Activated naive CD4-positive, alpha-beta T cell treated with anti-CD3 and anti-CD28 coated beads, Interleukin-2, amount 10 ng/mL, durations not matched to agents 7 days and 5 days (primary cell): Measurements from ENCODE around the gene HIPK3.
"Not testable (repeated sequence)": the region's sequence is repeated elsewhere in the genome, so short reads cannot be mapped to it uniquely, and the experiment has no call there.

ENCODE experiments used
- CTCF ChIA-PET: fragments of 350-600 bp; sonication (Branson Sonifier 250); formaldehyde crosslinking; loops from one replicate; lab custom pipeline; 2021; ENCODE audit warnings: antibody characterized with exemption; lab: Charles Lee
- DNase-seq: peaks from one replicate; pipeline ENCODE4 v3.0.0-alpha.2; 2020
- H3K27ac Mint-ChIP-seq: one replicate; pipeline ENCODE4 v1.8.0; 2021; ENCODE audit warnings: mild to moderate bottlenecking, moderate library complexity, mixed read lengths
- H3K27me3 Mint-ChIP-seq: one replicate; pipeline ENCODE4 v1.8.0; 2021; ENCODE audit warnings: mild to moderate bottlenecking, mixed read lengths
- H3K36me3 Mint-ChIP-seq: one replicate; pipeline ENCODE4 v1.8.0; 2021; ENCODE audit warnings: mixed read lengths
- H3K4me1 Mint-ChIP-seq: one replicate; pipeline ENCODE4 v1.8.0; 2021; ENCODE audit warnings: mixed read lengths
- H3K4me3 Mint-ChIP-seq: one replicate; pipeline ENCODE4 v1.8.0; 2021; ENCODE audit warnings: mild to moderate bottlenecking, moderate library complexity, mixed read lengths
- H3K9me3 Mint-ChIP-seq: one replicate; pipeline ENCODE4 v1.8.0; 2021; ENCODE audit warnings: mixed read lengths

Gene HIPK3

DNA sequence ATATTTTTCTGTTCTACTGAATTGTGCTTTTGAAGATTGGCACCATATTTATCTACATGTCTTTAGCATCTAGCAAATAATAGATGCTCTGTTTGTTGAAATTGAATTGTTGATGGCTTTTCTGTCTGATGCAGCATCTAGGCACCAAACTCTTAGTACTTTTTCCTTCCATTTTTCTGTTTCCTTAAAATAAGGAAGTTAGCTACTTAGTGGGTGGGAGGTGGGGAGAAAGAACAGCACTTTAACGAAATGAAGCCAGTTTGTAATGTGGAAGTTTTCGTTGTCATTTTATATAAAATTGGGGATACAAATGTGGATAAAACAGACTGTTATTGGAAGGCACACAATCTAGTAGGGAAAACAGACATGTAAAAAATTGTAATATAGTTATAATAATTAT is 76.6 kb downstream of the HIPK3 start:
- Mint-ChIP-seq H3K4me1 (no peaks in the 10 kb centered on the region), H3K9me3 (no peaks in the 10 kb centered on the region), H3K36me3 (peaks cover 4% of the 10 kb centered on the region), H3K4me3 (no peak overlapping the region), H3K27me3 (no peaks in the 10 kb centered on the region), H3K27ac (no peak overlapping the region)
- CTCF ChIA-PET: no interaction called here
- no peak for DNase-seq

DNA sequence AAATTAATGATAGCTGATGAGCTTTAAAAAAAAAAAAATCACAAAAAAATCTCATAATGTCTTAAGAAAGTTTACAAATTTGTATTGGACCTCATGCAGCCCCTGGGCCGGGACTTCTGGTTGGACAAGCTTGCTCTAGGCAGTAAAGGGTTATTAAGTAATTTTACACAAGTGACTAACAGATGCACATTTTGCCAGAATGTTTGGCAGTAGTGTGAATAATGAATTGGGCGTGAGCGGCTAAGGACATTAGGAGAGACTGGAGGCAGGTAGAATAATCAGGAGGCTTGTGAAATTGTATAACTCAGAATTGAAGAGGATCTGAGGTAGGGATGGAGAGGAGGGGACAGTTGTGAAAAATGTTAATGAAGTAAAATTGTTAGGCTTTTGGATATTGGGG is 77.4 kb downstream of the HIPK3 start:
- no peak for DNase-seq
- H3K27me3 Mint-ChIP-seq: no peaks in the 10 kb centered on the region
- no peak overlapping the region for H3K27ac Mint-ChIP-seq
- H3K4me1 Mint-ChIP-seq: peaks cover 2% of the 10 kb centered on the region
- CTCF ChIA-PET: no interaction called here
- H3K9me3 Mint-ChIP-seq: no peaks in the 10 kb centered on the region
- peaks cover 8% of the 10 kb centered on the region for H3K36me3 Mint-ChIP-seq
- no peak overlapping the region for H3K4me3 Mint-ChIP-seq

DNA sequence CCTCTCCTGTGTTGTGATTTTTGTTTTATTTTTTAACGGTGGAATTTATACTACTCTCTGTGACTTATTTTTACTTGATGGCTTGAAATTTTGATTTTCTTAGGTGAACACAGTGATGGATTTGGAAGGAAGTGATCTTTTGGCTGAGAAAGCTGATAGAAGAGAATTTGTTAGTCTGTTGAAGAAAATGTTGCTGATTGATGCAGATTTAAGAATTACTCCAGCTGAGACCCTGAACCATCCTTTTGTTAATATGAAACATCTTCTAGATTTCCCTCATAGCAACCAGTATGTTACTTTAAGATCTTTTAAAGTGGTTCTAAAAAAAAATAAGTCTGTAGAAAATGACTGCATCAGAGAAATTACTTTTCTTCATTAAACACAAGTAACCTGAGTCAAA is 82.1 kb downstream of the HIPK3 start:
- Mint-ChIP-seq H3K27ac (no peak overlapping the region), H3K27me3 (no peaks in the 10 kb centered on the region), H3K9me3 (no peaks in the 10 kb centered on the region), H3K4me3 (no peak overlapping the region), H3K36me3 (peaks cover 22% of the 10 kb centered on the region), H3K4me1 (peaks cover 2% of the 10 kb centered on the region)
- no peak for DNase-seq
- CTCF ChIA-PET: no interaction called here

DNA sequence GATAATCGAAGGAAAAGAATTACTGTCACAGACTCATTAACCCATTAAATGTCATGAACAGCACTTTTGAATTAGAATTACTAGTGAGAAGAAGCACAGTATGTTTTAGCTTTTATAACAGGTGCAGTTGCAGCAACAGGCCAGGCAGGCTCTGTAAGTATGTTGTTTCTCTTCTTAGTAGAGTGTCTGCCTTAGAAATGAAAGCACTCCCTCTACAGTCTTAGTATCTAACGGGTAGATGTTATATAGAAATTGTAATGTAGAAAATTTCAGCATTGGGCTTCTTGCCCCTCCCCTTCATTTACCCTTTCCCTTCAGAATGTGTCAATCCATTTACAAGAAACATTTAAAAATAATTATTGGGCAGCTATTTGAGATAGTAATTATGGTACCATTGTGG is 87.4 kb downstream of the HIPK3 start:
- CTCF ChIA-PET: interaction anchor here (0.7 to 2.1 kb wide), 3 partner anchors 14 to 398 kb away, joined by 3 to 5 read pairs (median 3); no protein-coding TSS in a partner anchor
- H3K27me3 Mint-ChIP-seq: no peaks in the 10 kb centered on the region
- H3K36me3 Mint-ChIP-seq: peaks cover 35% of the 10 kb centered on the region
- no peaks in the 10 kb centered on the region for H3K9me3 Mint-ChIP-seq
- no peak overlapping the region for H3K4me3 Mint-ChIP-seq
- DNase-seq: no peak
- H3K4me1 Mint-ChIP-seq: no peaks in the 10 kb centered on the region
- H3K27ac Mint-ChIP-seq: no peak overlapping the region

DNA sequence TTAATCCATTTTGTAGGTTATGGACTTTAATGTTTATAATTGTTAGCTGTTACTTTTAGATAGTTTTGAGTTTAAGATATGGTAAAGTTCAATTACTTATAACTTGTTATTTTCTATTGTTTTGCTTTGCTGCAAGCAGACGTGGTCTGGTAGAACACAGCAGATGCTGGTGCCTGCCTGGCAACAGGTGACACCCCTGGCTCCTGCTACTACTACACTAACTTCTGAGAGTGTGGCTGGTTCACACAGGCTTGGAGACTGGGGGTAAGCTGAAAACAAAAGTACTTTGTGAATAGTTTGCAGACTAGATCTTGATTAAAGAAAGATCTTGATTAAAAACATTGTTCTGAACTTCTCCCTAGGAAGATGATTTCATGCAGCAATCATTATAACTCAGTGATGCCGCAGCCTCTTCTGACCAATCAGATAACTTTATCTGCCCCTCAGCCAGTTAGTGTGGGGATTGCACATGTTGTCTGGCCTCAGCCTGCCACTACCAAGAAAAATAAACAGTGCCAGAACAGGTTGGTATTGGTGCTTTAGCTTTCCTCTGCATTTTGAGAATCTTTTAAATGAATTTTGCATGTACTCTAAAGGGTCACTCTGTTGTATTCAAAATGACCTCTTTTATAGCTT is 90.4 kb downstream of the HIPK3 start:
- no peak overlapping the region for H3K4me3 Mint-ChIP-seq
- H3K4me1 Mint-ChIP-seq: no peaks in the 10 kb centered on the region
- peaks cover 44% of the 10 kb centered on the region for H3K36me3 Mint-ChIP-seq
- no peaks in the 10 kb centered on the region for H3K27me3 Mint-ChIP-seq
- no peak overlapping the region for H3K27ac Mint-ChIP-seq
- no peak for DNase-seq
- CTCF ChIA-PET: interaction anchor here (2.8 kb wide), 1 partner anchor 15 kb away, joined by 11 read pairs; no protein-coding TSS in a partner anchor
- H3K9me3 Mint-ChIP-seq: no peaks in the 10 kb centered on the region

DNA sequence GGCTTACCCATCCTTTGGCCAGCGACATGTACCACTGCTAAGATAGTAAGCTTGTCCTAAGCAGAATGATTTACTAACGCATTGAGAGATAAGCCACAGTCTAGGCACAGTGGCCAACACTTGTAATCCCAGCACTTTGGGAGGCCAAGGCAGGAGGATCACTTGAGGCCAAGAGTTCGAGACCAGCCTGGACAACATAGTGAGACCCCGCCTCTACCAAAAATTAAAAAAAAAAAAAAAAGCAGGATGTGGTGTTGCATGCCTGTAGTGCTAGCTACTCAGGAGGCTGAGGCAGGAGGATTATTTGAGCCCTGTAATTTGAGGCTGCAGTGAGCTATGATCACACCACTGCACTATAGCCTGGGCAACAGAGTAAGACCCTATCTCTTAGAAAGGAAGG is 93.1 kb downstream of the HIPK3 start:
- peaks cover 52% of the 10 kb centered on the region for H3K36me3 Mint-ChIP-seq

DNA sequence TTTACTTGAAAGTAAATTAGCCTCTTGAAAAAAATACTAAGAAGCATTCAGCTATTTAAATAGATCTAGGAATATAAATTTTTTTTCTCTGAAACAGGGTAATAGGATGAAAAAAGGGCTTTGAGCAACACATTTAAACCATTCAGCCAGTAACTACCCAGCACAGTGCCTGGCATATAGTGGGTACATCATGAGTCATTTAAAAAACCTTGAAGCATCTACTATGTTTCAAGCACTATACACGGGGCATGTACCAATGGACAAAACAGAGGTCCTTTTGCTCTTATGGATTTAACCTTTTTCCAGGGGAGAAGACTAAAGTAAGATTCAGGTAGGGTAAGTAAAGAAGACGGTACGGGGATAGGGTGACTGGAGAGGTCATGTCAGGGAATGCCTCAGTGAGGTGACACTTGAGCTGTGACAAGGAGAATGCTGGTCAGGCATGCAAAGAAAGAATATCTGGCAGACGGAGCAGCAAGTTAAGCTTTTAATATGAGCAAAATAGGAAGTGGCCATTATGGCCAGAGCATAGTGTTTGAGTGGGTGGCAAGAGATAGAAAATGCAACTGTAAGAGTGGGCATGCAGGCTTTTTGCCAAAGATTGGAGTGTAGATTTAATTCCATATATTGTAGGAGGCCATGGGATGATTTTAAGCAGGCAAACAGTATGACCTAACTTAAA is 101.1 kb downstream of the HIPK3 start:
- Mint-ChIP-seq H3K4me3 (no peak overlapping the region), H3K9me3 (no peaks in the 10 kb centered on the region), H3K36me3 (peaks cover 7% of the 10 kb centered on the region), H3K27me3 (peaks cover 4% of the 10 kb centered on the region), H3K27ac (no peak overlapping the region), H3K4me1 (peaks cover 2% of the 10 kb centered on the region)
- DNase-seq: no peak
- CTCF ChIA-PET: no interaction called here

More for the DNA sequence above, 93.1 kb downstream of the HIPK3 start:
- CTCF ChIA-PET: no interaction called here
- Mint-ChIP-seq H3K4me1 (no peaks in the 10 kb centered on the region), H3K9me3 (no peaks in the 10 kb centered on the region), H3K4me3 (no peak overlapping the region), H3K27ac (no peak overlapping the region), H3K27me3 (no peaks in the 10 kb centered on the region)
- no peak for DNase-seq

DNA sequence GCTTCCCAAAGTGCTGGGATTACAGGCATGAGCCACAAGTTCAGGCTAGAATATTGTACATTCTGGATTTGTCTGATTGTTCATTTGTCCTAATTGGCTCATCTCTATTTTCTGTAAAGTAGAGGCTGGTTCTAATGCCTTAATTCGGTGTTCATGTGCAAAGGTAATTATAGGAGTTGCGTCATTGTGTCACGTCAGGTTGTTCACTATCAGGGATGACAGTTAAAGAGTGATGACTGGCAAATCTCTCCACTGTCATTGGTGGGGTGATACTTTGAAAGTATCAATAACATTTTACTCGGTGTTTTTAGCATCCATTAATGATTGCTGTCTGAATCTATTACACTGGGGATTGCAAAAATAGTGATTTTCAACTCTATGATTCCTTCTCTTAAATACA is 103.5 kb downstream of the HIPK3 start:
- DNase-seq: no peak
- Mint-ChIP-seq H3K4me3 (no peak overlapping the region), H3K4me1 (peaks cover 2% of the 10 kb centered on the region), H3K27ac (no peak overlapping the region), H3K9me3 (no peaks in the 10 kb centered on the region), H3K27me3 (peaks cover 8% of the 10 kb centered on the region), H3K36me3 (no peaks in the 10 kb centered on the region)
- CTCF ChIA-PET: interaction anchor here (0.7 kb wide), 1 partner anchor 326 kb away, joined by 3 read pairs; no protein-coding TSS in a partner anchor

DNA sequence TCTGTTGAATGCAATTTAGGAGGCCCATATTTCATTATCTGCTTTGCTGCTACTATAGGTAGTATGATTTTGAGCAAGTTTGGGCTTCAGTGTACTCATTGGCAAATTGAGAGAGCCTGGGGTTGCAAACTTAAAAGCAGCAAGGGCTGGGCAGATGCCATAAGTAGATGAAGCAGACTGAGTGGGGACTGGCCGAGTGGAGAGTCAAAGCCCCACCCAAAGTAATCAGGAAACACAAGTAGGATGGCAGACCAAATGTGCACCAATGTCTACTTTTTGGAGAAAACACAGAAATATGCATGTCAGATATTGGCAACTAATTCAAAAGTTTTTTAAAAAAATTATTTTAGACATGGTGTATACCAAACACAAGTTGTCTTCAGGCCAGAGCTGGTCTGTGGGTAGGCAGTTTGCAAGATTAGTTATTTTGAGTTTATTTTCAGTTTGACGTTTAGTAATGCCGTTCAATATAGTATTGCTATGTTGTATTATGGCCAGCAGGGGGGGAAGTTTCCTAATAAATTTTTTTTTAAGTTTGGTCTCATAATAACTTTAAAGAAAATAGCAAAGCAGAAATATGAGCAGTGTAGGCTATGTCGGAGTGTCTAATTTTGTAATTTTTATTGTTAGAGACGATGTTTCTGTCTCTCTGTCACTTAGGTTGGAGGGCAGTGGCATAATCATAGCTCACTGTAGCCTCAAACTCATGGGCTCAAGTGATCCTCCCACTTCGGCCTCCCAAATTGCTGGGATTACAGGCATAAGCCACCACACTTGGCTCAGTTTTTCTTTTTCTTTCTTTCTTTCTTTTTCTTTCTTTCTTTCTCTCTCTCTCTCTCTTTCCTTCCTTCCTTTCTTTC is 105.1 kb downstream of the HIPK3 start:
- no peak overlapping the region for H3K4me3 Mint-ChIP-seq
- CTCF ChIA-PET: interaction anchor here (0.6 to 3.3 kb wide), 10 partner anchors 10 to 468 kb away, joined by 3 to 11 read pairs (median 4); no protein-coding TSS in a partner anchor
- DNase-seq: no peak
- peaks cover 8% of the 10 kb centered on the region for H3K27me3 Mint-ChIP-seq
- no peaks in the 10 kb centered on the region for H3K9me3 Mint-ChIP-seq
- no peak overlapping the region for H3K27ac Mint-ChIP-seq
- H3K4me1 Mint-ChIP-seq: peaks cover 2% of the 10 kb centered on the region
- no peaks in the 10 kb centered on the region for H3K36me3 Mint-ChIP-seq

DNA sequence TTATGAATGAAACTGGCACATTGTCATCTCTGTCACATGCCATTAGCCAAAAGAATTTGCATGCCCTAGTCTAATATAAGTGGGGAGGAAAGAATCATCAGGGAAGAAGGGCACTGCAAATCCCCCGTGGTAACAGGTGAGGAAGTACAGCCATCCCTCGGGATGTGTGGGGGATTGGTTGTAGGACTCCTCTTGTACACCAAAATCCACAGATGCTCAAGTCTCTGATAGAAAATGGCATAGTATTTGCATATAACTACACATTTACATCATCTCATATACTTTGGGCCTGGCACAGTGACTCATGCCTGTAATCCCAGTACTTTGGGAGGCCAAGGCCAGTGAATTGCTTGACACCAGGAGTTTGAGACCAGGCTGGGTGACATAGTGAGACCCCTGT is 109.7 kb downstream of the HIPK3 start:
- CTCF ChIA-PET: no interaction called here
- Mint-ChIP-seq H3K4me1 (peaks cover 2% of the 10 kb centered on the region), H3K4me3 (no peak overlapping the region), H3K9me3 (no peaks in the 10 kb centered on the region), H3K36me3 (no peaks in the 10 kb centered on the region), H3K27me3 (peaks cover 9% of the 10 kb centered on the region), H3K27ac (no peak overlapping the region)
- no peak for DNase-seq

DNA sequence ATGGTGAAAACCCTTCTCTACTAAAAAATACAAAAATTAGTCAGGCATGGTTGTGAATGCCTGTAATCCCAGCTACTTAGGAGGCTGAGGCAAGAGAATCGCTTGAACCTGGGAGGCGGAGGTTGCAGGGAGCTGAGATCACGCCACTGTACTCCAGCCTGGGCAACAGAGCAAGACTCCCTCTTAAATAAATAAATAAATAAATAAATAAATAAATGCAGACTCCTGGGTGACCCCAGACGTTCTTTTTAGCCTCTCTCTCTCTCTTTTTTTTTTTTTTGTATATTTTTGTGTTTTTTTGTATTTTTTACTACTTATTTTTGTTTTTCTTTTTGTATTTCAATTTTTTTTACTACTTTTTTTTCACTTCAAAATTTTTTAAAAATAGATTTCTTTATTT is 111.3 kb downstream of the HIPK3 start:
- CTCF ChIA-PET, H3K4me1 Mint-ChIP-seq, H3K27ac Mint-ChIP-seq, H3K36me3 Mint-ChIP-seq, H3K4me3 Mint-ChIP-seq, H3K9me3 Mint-ChIP-seq, DNase-seq: not testable (repeated sequence)
- peaks cover 19% of the 10 kb centered on the region for H3K27me3 Mint-ChIP-seq

DNA sequence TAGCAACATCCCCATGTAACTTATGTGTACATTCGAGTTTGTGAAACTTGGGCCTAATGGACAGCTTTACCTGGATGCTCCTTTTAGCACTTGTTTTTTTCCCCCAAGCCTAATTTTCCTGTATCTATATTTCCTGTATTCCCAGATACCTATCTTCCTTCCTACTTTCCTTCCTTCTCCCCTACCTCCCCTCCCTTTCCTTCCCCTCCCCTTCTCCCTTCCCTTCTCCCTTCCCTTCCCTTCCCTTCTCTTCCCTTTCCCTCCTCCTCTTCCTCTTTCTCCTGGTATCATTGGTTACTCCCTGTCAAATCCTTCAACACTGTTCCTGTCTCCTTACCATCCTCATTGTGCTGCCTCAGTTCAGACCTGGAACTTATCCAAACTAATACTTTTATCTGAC is 111.8 kb downstream of the HIPK3 start:
- Mint-ChIP-seq H3K36me3 (no peaks in the 10 kb centered on the region), H3K27me3 (peaks cover 24% of the 10 kb centered on the region), H3K9me3 (no peaks in the 10 kb centered on the region), H3K27ac (no peak overlapping the region), H3K4me3 (no peak overlapping the region), H3K4me1 (no peaks in the 10 kb centered on the region)
- no peak for DNase-seq
- CTCF ChIA-PET: no interaction called here

DNA sequence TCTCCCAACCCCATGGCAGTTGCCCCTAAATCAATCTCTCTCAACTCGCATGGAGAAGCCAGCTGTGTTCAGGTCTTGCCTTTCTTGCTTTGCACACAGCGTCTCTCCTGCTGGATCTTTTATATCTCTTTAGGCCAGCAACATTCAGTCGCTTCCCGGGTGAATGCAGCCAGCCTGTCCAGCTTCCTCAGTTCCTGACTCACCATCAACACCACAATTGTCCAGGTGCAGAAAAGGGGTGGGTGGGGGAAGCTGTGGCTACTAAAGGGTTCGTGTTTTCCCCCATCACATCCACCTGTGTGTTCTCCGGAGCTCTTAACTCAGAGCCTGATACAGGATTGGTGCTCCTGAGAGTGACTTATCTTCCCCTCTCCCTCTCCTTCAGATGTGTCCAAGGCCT is 116.5 kb downstream of the HIPK3 start:
- H3K4me1 Mint-ChIP-seq: no peaks in the 10 kb centered on the region
- H3K27me3 Mint-ChIP-seq: peaks cover 46% of the 10 kb centered on the region
- no peak overlapping the region for H3K4me3 Mint-ChIP-seq
- no peak overlapping the region for H3K27ac Mint-ChIP-seq
- H3K36me3 Mint-ChIP-seq: no peaks in the 10 kb centered on the region
- no peak for DNase-seq
- H3K9me3 Mint-ChIP-seq: no peaks in the 10 kb centered on the region
- CTCF ChIA-PET: no interaction called here

DNA sequence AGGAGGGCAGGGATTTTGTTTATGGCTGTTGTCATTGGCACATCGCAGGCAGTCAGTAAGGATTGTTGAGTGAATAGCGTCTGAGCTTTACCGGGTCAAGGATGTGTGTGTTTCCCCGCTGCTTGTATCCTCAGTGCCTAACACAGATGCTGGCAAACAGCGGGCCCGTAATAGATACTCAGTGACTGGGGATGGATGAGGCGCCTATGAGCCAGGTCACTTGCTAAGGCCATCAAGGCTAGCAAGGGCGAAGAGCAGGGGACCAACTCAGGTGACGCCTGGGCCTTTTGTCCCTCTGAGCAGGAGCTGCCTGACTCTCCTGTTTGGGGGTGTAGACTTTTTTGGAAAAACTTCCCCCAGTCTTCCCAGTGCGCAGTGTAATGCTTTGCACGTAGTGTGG is 118.1 kb downstream of the HIPK3 start:
- no peak overlapping the region for H3K4me3 Mint-ChIP-seq
- H3K36me3 Mint-ChIP-seq: no peaks in the 10 kb centered on the region
- no peak for DNase-seq
- CTCF ChIA-PET: no interaction called here
- peaks cover 41% of the 10 kb centered on the region for H3K27me3 Mint-ChIP-seq
- no peaks in the 10 kb centered on the region for H3K9me3 Mint-ChIP-seq
- no peak overlapping the region for H3K27ac Mint-ChIP-seq
- no peaks in the 10 kb centered on the region for H3K4me1 Mint-ChIP-seq
